IPS-15b (cell line): ENCODE results near the gene UQCRHL.
"Not testable (repeated sequence)": the region's sequence is repeated elsewhere in the genome, so short reads cannot be mapped to it uniquely, and the experiment has no call there.

Experiments used
- H3K27me3 ChIP-seq: one replicate; pipeline ENCODE4 v1.6.1; 2013; ENCODE audit warnings: low read length; ENCODE audit not compliant: control insufficient read depth, insufficient read depth
- H3K36me3 ChIP-seq: one replicate; pipeline ENCODE4 v1.6.1; 2013; ENCODE audit warnings: low read length; ENCODE audit not compliant: control insufficient read depth, insufficient read depth
- H3K4me1 ChIP-seq: one replicate; pipeline ENCODE4 v1.6.1; 2013; ENCODE audit warnings: mild to moderate bottlenecking, low read length; ENCODE audit not compliant: control insufficient read depth, insufficient read depth
- H3K4me3 ChIP-seq: one replicate; pipeline ENCODE4 v1.5.1; 2013; ENCODE audit warnings: low read depth, low read length
- H3K9ac ChIP-seq: one replicate; pipeline ENCODE4 v1.6.1; 2013; ENCODE audit warnings: low read depth, mild to moderate bottlenecking, low read length
- H3K9me3 ChIP-seq: one replicate; pipeline ENCODE4 v1.6.1; 2013; ENCODE audit warnings: mild to moderate bottlenecking, low read length; ENCODE audit not compliant: control insufficient read depth, insufficient read depth

UQCRHL gene

GRCh38 chr1:15833842-15834405, 26.5 kb upstream of the UQCRHL start:
- Histone ChIP-seq H3K4me3 (peak overlapping the region; percentile 72), H3K9me3 (no peaks in the 10 kb centered on the region), H3K4me1 (peaks cover 10% of the 10 kb centered on the region), H3K36me3 (no peaks in the 10 kb centered on the region), H3K27me3 (no peaks in the 10 kb centered on the region), H3K9ac (no peak overlapping the region)

- peaks cover 10% of the 10 kb centered on the region for H3K4me1 ChIP-seq
- H3K9me3 ChIP-seq, result no peaks in the 10 kb centered on the region
- no peak overlapping the region for H3K9ac ChIP-seq
- H3K4me3 ChIP-seq, result peak overlapping the region; percentile 72
- no peaks in the 10 kb centered on the region for H3K27me3 ChIP-seq
- H3K36me3 ChIP-seq, result no peaks in the 10 kb centered on the region
Measured at GRCh38 chr1:15833069-15833679, 25.7 kb upstream of the UQCRHL start.

GRCh38 chr1:15830258-15830657, 22.8 kb upstream of the UQCRHL start:
- Histone ChIP-seq H3K9me3 (no peaks in the 10 kb centered on the region), H3K4me3 (no peak overlapping the region), H3K4me1 (peaks cover 10% of the 10 kb centered on the region), H3K36me3 (no peaks in the 10 kb centered on the region), H3K9ac (no peak overlapping the region), H3K27me3 (no peaks in the 10 kb centered on the region)

GRCh38 chr1:15828931-15829330, 21.5 kb upstream of the UQCRHL start:
- H3K4me1 ChIP-seq, H3K4me3 ChIP-seq, H3K27me3 ChIP-seq, H3K9me3 ChIP-seq, H3K36me3 ChIP-seq, H3K9ac ChIP-seq: not testable (repeated sequence)

- not testable (repeated sequence) for H3K9ac ChIP-seq, H3K36me3 ChIP-seq, H3K27me3 ChIP-seq, H3K4me1 ChIP-seq, H3K9me3 ChIP-seq, H3K4me3 ChIP-seq
Measured at GRCh38 chr1:15827567-15827966, 20.1 kb upstream of the UQCRHL start.

- Histone ChIP-seq H3K4me1 (peaks cover 10% of the 10 kb centered on the region), H3K9ac (no peak overlapping the region), H3K36me3 (no peaks in the 10 kb centered on the region), H3K4me3 (no peak overlapping the region), H3K9me3 (no peaks in the 10 kb centered on the region), H3K27me3 (no peaks in the 10 kb centered on the region)
Measured at GRCh38 chr1:15826810-15827507, 19.5 kb upstream of the UQCRHL start.

- Histone ChIP-seq H3K4me3 (no peak overlapping the region), H3K27me3 (no peaks in the 10 kb centered on the region), H3K36me3 (no peaks in the 10 kb centered on the region), H3K4me1 (peaks cover 10% of the 10 kb centered on the region), H3K9ac (no peak overlapping the region), H3K9me3 (no peaks in the 10 kb centered on the region)
Measured at GRCh38 chr1:15825800-15826199, 18.4 kb upstream of the UQCRHL start.

GRCh38 chr1:15820478-15820877, 13.0 kb upstream of the UQCRHL start:
- Histone ChIP-seq H3K27me3 (no peaks in the 10 kb centered on the region), H3K4me3 (no peak overlapping the region), H3K9ac (no peak overlapping the region), H3K9me3 (no peaks in the 10 kb centered on the region), H3K36me3 (no peaks in the 10 kb centered on the region), H3K4me1 (no peaks in the 10 kb centered on the region)

- Histone ChIP-seq H3K36me3 (no peaks in the 10 kb centered on the region), H3K4me1 (no peaks in the 10 kb centered on the region), H3K27me3 (no peaks in the 10 kb centered on the region), H3K9ac (no peak overlapping the region), H3K4me3 (no peak overlapping the region), H3K9me3 (no peaks in the 10 kb centered on the region)
Measured at GRCh38 chr1:15816674-15817073, 9.2 kb upstream of the UQCRHL start.

GRCh38 chr1:15810073-15810472, 2.6 kb upstream of the UQCRHL start:
- Histone ChIP-seq H3K4me3 (no peak overlapping the region), H3K4me1 (no peaks in the 10 kb centered on the region), H3K9ac (no peak overlapping the region), H3K36me3 (no peaks in the 10 kb centered on the region), H3K9me3 (no peaks in the 10 kb centered on the region), H3K27me3 (no peaks in the 10 kb centered on the region)

GRCh38 chr1:15808955-15809354, 1.5 kb upstream of the UQCRHL start:
- no peaks in the 10 kb centered on the region for H3K4me1 ChIP-seq
- H3K9me3 ChIP-seq, result no peaks in the 10 kb centered on the region
- H3K36me3 ChIP-seq, result no peaks in the 10 kb centered on the region
- H3K9ac ChIP-seq, result no peak overlapping the region
- H3K27me3 ChIP-seq, result no peaks in the 10 kb centered on the region
- no peak overlapping the region for H3K4me3 ChIP-seq

- no peaks in the 10 kb centered on the region for H3K9me3 ChIP-seq
- no peak overlapping the region for H3K4me3 ChIP-seq
- no peak overlapping the region for H3K9ac ChIP-seq
- no peaks in the 10 kb centered on the region for H3K27me3 ChIP-seq
- H3K36me3 ChIP-seq, result no peaks in the 10 kb centered on the region
- no peaks in the 10 kb centered on the region for H3K4me1 ChIP-seq
Measured at GRCh38 chr1:15807121-15807520, 328 bp downstream of the UQCRHL start.
